Measurements from ENCODE around the gene APCDD1. TPM values are rescaled to one million over a fixed set of nuclear protein-coding genes. Genes with fewer than 3 reads are reported as not detected.

The APCDD1 gene
- polyA plus RNA-seq, 1 of the 3 experiments (the other 2 are of a cell fraction), result 0.02 TPM

GRCh38 chr18:10530852-10531251, 76.4 kb downstream of the APCDD1 start:
- Histone ChIP-seq H2AFZ (ENCODE audit: low read depth) (no peak overlapping the region), H3K9me3 (no peaks in the 10 kb centered on the region), H3K79me2 (ENCODE audit: insufficient read depth) (peaks cover 84% of the 10 kb centered on the region), H3K4me3 (ENCODE audit: low read depth in 2 of 2, low read length in 1 of 2) (no peak overlapping the region), H3K9me2 (no peaks in the 10 kb centered on the region), H3K27ac (ENCODE audit: low read depth in 2 of 2, low read length in 1 of 2) (no peak overlapping the region), H3K36me3 (replicated peaks in 1 of 2; ENCODE audit: control insufficient read depth in 1 of 2, insufficient read depth in 2 of 2, low read length in 1 of 2) (peaks cover 23 to 28% of the 10 kb centered on the region in 2 experiments), H3K4me1 (ENCODE audit: control insufficient read depth in 1 of 2, insufficient read depth in 2 of 2, low read depth in 1 of 2, low read length in 1 of 2) (peaks cover 6 to 9% of the 10 kb centered on the region in 2 experiments), H3K27me3 (ENCODE audit: insufficient read depth) (no peaks in the 10 kb centered on the region), H3F3A (replicated peaks; ENCODE audit: insufficient read depth) (peaks cover 5% of the 10 kb centered on the region), H3K9ac (no peak overlapping the region), H3K4me2 (no peak overlapping the region), H4K20me1 (ENCODE audit: insufficient read depth) (peaks cover 44% of the 10 kb centered on the region)
- no peak for DNase-seq
- TF ChIP-seq RFX5 (IDR thresholded peaks at IDR 0.05; ENCODE audit: low read length) (no peak), EZH2phosphoT487 (IDR thresholded peaks at IDR 0.05; ENCODE audit: borderline replicate concordance, low read depth) (no peak), USF1 (IDR thresholded peaks at IDR 0.05; ENCODE audit: borderline replicate concordance, low read depth) (no peak), RCOR1 (IDR thresholded peaks at IDR 0.05; ENCODE audit: low read length) (no peak), MAX (IDR thresholded peaks at IDR 0.05; ENCODE audit: low read depth) (no peak), EP300 (IDR thresholded peaks at IDR 0.05; ENCODE audit: borderline replicate concordance in 1 of 2, low read depth in 1 of 2, low read length in 1 of 2) (no peak), SMC3 (IDR thresholded peaks at IDR 0.05; ENCODE audit: low read depth, low read length) (no peak), SIN3A (IDR thresholded peaks at IDR 0.05; ENCODE audit: borderline replicate concordance, low read depth, low read length) (no peak), FOSL2 (IDR thresholded peaks at IDR 0.05; ENCODE audit: borderline replicate concordance, low read depth) (no peak), NRF1 (IDR thresholded peaks at IDR 0.05; ENCODE audit: low read depth, low read length) (no peak), FOXM1 (IDR thresholded peaks at IDR 0.05; ENCODE audit: low read depth) (no peak), JUND (IDR thresholded peaks at IDR 0.05) (no peak)
- ChIA-PET POLR2A (no interaction called here), CTCF (interaction anchor here (0.6 to 1.3 kb wide), 2 partner anchors 25 to 559 kb away, joined by 3 read pairs; no protein-coding TSS in a partner anchor)
- 88% methylated on average over 3 of the region's 3 CpGs for WGBS (ENCODE audit: low lambda C conversion rate)

GRCh38 chr18:10533111-10533510, 78.7 kb downstream of the APCDD1 start:
- peaks cover 3 to 4% of the 10 kb centered on the region in 2 experiments; a peak in 2 of 4 replicates for H3K4me1 ChIP-seq (ENCODE audit: control insufficient read depth in 1 of 2, insufficient read depth in 2 of 2, low read depth in 1 of 2, low read length in 1 of 2)
- no peak overlapping the region for H2AFZ ChIP-seq (ENCODE audit: low read depth)
- no peak overlapping the region for H3K27ac ChIP-seq (ENCODE audit: low read depth in 2 of 2, low read length in 1 of 2)
- TF ChIP-seq POLR2AphosphoS5 (IDR thresholded peaks at IDR 0.05; ENCODE audit: low read depth, low read length) (no peak), USF1 (IDR thresholded peaks at IDR 0.05; ENCODE audit: borderline replicate concordance, low read depth) (no peak), ZBTB33 (IDR thresholded peaks at IDR 0.05; ENCODE audit: borderline replicate concordance, low read depth) (no peak), MXI1 (IDR thresholded peaks at IDR 0.05; ENCODE audit: low read depth, low read length) (no peak), JUND (IDR thresholded peaks at IDR 0.05) (no peak), SMC3 (IDR thresholded peaks at IDR 0.05; ENCODE audit: low read depth, low read length) (no peak), REST (IDR thresholded peaks at IDR 0.05; ENCODE audit: low read depth, low read length) (no peak), EZH2phosphoT487 (IDR thresholded peaks at IDR 0.05; ENCODE audit: borderline replicate concordance, low read depth) (no peak)
- H4K20me1 ChIP-seq (ENCODE audit: insufficient read depth), result peaks cover 36% of the 10 kb centered on the region
- no peaks in the 10 kb centered on the region for H3K9me3 ChIP-seq
- DNase-seq, result no peak
- 94% methylated on average over 2 of the region's 2 CpGs for WGBS (ENCODE audit: low lambda C conversion rate)
- peaks cover 79% of the 10 kb centered on the region for H3K79me2 ChIP-seq (ENCODE audit: insufficient read depth)
- ChIA-PET CTCF (interaction anchor here (1.6 kb wide), 1 partner anchor 13 kb away, joined by 4 read pairs; no protein-coding TSS in a partner anchor), POLR2A (no interaction called here)
- H3K4me3 ChIP-seq (ENCODE audit: low read depth in 2 of 2, low read length in 1 of 2), result no peak overlapping the region
- H3K4me2 ChIP-seq, result no peak overlapping the region
- H3K9me2 ChIP-seq, result no peaks in the 10 kb centered on the region
- H3F3A ChIP-seq (replicated peaks; ENCODE audit: insufficient read depth), result peaks cover 5% of the 10 kb centered on the region
- peaks cover 29 to 34% of the 10 kb centered on the region in 2 experiments for H3K36me3 ChIP-seq (replicated peaks in 1 of 2; ENCODE audit: control insufficient read depth in 1 of 2, insufficient read depth in 2 of 2, low read length in 1 of 2)
- no peak overlapping the region for H3K9ac ChIP-seq
- no peaks in the 10 kb centered on the region for H3K27me3 ChIP-seq (ENCODE audit: insufficient read depth)
